AG08395 (cell line): Measurements from ENCODE around the gene C19orf25.
"Not testable (repeated sequence)": the region's sequence is repeated elsewhere in the genome, so short reads cannot be mapped to it uniquely, and the experiment has no call there.

Experiments
- DNase-seq: peaks from one replicate; pipeline ENCODE4 v3.0.0; 2012; ENCODE audit warnings: mixed read lengths, low spot score

Gene C19orf25

DNA sequence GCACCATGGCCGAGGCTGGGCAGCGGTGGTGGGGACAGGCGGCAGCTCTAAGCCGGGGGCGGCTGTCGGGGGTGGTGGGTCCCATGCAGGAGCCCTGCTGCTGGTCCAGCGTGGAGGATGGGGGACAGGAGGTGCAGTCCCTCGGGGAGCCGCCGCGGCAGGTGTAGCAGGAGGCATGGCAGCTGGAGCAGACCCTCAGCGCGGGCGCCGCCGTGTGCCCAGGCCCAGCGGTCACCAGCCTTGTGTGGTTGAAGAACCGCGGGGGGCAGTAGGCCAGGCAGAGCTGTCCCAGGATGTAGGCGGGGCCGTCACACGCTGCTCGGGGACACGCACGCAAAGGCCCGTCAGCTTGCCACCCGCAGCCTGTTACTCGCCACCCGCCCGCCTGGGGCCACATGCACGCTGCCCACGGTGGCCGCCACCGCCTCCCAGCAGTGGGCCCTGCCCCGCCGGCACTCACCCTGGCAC lies 2.9 kb upstream of the C19orf25 start:
- no peak for DNase-seq

DNA sequence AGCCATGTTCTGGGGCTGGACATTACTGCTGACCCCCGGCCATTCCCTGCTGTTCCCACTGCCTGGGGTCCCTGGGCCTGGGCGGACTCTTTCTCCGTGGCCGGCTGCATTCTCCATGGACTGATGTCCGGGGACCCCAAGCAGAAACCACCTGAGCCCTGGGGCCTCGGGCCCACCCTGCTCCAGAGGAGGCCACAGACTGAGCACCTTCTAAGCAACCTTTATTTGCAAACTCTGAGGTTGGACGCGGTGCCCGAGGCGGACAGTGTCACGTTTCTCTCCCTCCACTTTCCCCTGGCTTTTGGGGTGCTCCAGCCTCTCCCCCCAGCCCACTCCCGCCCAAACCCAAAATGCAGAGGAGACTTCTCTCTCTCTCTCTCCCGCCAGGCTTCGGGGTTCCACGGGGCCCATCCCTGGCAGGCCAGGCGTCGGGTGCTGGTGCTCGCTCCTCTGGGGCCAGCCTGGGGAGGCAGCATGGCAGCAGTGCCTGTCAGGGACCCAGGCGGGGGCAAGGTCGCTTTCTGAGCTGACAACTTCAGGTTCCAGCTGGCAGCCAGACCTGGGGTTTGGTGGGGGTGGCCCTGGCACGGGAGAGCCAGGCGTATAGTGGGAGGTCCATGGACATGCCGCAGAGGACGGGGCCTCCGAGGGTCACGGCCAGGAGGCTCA lies 2.3 kb upstream of the C19orf25 start:
- no peak for DNase-seq

DNA sequence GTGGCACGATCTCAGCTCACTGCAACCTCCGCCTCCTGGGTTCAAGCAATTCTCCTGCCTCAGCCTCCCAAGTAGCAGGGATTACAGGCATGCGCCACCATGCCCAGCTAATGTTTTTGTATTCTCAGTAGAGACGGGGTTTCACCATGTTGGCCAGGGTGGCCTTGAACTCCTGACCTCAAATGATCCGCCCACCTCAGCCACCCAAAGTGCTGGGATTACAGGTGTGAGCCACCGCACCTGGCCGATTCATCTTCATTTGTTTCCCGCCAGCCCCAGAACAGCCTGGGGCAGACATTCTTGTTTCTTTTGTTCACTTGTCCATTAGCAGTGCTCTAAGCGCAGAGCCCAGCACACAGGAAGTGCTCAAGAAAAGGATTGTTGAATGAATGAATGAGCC lies 2.0 kb downstream of the C19orf25 start:
- DNase-seq = not testable (repeated sequence)

DNA sequence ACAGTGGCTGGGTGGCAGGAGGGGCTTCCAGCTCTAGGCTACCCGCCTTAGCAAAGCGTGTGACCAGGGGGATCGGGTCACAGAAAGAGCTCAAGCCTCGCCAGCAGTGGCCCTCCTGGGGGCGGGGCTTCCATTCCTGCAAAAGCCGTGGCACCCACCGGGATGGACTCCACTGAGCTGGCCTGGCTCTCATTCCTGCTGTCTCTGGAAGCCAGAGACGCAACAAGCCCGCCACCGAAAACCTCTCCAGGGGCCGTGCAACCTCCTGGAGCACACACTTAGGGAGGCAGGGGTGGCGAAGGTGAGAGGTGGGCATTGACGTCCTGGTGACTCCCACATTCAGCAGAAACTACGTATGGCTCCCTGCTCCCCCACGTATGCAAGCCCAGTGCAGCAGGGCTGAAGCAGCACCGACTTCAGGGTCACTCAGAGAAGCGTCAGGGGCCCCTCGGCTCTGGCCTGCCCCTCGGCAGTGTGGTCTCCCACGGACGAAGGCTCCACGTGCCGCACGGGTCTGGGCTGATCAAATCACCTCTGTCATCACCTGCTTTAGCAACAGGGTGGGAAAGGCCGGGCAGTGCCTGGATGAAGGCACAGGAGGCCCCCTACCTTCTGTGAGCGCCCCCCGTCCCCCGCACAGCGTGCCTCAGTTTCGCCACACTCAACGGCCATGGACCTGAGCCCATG lies 3.1 kb downstream of the C19orf25 start:
- DNase-seq = no peak

DNA sequence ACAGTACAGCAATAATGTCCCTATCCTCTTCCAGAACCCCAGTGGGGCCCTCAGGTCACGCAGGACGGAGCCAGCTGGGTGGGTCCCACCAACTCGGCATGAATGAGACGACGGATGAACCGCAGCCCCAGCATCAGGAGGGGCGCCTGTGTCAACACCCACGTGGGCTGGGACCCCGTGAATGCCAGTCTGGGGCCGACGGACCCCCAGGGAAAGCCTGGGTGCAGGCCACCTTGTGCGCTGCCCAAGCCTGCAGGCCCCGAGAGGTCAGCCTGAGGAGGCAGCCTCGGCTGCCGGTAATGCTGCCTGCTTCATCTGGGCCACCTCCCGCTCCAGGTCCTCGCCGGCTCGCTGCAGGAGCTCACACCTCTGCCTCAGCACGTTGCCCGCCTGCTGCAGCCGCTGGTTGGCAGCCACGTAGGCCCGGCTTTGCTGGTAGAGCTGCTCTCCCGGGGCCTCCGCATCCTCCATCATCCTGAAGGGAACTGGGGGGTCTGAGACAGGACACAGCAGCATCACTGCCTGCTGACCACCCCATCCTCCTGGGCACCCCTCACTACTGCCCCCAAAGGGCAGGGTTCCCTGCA lies 4.2 kb downstream of the C19orf25 start:
- DNase-seq = no peak

DNA sequence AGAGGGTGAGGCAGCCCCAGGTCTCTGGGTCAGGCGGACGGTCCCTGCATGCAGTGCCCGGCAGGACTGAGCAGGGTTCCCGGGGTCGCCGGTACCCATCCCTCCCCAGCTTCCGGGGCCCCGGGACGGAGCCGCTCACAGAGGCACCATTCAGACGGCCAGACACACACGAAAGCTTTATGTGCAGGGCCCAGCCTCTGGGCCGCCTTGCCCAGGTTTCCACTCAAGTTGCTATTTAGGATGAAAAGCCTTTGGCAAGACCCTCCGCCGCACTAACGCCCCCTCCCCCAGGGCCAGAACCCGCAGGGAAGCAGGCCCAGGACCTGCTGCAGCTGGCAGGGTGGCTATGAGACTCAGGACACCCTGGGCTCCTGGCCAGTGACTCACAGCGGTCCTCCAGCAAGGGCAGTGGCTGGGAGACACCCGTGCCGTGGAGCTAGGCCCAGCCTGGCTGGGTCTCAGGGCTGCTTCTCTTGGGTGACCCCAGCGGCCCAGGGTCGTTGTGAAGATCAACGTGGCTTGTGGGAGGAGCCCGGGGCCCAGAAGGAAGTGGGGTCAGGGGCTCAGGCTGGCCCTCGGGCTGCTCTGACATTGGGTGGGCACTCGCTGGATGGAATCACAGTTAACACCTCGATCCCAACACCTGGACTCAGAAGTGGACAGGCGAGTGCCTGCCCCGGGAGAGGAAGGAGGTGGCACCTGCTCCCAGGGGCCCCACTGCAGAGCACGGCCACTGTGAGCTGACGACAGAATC lies 4.8 kb downstream of the C19orf25 start:
- DNase-seq = no peak

DNA sequence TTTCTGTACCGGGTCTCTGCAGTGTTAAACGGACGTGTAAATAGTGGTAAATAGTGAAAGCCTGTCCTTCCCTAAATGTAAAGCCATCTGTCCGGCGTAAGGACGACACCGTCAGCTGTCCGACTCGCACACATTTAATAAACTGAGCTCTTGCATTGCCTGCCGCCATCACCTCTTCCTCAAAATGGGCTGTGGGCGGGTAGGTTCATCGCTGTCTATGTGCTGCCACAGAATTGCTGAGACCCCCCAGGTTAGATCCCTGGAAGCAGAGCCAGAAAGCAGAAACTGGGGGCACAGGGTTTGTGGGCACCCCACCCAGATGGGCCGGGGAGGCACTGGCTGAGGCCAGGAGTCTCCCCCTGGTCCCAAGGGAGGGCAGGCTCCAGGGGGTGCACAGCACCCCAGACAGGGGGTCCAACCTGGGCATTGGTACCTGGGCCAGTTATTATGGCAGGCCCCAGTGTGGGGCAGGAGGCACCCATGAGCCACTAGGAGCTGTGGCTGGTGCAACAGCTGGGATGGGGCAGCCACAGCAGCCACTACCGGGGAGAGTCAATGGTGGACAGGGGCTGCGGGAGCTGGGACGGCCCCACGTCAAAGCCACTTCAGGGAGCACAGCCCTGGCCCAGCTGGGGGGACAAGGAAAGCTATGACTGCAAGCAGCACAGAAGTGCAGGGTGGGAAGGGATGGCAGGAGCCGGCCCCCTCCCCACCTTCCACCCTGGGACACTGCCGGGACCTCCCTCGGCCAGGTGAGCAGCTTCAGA lies 5.7 kb downstream of the C19orf25 start:
- no peak for DNase-seq

DNA sequence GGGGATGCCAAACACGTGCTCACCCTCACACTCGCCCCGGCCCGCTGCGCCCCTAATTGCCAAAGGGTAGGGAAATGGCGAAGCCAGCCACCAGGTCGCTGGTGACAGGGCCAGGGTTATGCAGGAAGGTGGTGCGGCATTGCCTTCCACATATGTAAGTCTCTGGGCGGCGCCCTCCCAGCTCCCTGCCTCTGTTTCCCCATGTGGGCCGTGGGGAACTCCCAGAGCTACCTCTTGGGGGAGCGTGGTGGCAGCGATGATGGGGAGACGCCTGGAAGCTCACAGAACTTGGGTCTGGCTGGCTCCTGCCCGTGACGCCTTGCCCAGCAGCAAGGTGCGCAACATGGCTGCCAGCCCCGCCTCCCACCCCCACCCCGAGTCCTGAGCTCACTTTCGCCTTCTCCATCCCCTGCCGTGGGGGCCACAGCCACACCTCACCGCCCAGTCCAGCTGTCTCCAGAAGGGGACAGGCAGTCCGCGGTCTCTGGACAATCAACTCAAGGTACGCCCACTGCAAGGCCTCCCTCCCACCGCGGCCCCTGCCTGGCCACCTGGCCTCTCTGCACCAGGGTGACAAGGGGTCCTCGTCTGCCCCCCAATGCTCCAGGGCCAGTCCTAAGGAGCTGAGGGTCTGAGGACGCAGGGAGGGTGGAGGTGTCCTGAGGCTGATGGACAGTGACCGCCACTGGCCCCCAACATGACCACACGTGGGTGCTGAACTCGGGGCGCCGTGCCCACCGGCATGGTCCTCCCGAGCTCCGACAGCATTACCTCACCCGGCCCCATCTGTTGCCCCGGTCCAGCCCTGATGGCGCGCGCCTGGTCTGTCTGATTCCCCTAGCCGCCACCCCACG lies 6.6 kb downstream of the C19orf25 start:
- no peak for DNase-seq

DNA sequence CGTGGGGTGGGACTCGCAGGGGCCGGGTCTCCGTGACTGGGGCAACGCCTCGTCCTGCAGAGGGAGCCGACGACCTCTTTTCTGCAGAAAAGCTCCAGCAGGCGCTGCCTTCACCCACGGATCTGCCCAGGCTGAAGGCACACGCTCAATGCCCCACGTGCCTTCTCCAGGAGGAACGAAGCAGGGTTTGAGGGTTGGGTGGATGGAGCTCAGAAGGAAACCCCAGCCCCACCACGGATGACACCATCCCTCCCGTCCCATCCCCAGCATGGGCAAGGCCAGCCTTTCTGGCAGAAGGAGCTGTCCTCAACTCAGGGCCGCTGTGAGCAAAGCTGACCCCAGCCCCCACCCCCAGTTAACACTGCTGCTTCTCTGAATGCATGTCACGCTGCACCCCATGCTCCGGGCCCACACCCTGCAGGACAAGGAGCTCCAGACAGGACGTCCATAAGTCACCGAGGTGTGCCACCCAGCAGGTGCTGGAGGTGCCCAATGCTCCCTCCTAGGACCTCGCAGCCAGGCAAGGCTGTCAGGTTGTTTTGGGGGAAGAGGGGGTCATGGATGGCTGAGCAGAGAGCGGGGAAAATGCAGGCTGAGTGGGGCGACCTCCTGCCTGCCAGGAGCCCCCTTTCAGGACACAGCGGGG lies 7.4 kb downstream of the C19orf25 start:
- no peak for DNase-seq

DNA sequence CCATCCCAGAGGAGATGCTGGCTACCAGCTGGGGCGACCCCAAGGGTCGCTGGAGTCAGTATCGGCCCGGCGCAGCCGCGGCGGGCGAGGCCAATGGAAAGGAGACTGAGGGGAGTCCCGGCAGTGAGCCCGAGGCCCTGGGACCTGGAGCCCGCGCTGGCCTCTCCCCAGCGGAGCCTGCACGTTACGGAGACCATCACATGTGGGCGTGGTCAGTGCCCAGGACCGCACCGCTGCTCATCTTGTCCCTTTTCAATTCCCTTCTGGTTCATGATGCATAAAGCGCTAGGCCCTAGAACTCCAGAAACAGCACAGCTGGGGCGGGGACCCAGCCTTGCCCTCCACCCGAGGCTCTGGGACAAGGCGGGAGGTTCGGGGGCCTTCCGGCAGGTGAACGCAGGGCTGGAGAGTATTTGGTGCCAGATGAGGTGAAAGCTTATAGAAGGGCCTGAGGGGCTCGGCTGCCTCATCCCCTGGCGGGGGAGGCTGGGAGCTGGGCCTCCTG lies 8.0 kb downstream of the C19orf25 start:
- no peak for DNase-seq

DNA sequence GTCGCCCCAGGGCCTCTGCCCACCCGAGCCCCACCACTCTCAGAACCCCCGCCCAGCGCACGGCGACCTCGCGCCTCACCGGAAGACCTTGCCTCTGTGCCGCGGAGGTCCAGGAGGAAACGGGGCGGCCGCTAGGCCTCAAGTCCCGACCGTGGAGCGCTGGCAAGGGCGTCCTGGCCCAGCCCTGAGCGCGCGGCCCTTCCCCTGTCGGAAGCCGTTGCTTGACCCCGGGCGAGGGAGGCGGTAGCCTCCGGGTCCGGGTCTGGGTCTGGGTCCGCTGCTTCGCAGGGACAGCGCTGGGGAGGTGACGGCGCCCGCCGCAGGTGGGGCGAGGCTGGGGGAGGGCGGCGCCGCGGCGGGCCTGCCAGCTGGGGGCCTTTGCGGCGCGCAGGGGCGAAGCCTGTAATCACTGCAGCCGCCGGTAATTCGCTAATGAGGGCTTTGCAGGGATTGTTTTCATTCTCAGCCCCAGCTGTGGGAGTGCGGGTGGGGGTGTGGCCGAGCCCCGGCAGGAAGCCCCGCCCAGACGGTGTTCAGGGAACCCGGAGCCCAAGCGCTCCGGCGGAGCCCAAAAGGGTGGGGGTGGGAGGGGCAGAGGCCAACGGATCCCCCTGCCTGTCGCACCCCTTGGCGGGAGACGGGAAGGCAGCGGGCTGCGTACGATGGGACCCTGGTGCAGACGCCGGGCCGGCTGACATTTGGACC lies 8.6 kb downstream of the C19orf25 start:
- peak; percentile 58 for DNase-seq

DNA sequence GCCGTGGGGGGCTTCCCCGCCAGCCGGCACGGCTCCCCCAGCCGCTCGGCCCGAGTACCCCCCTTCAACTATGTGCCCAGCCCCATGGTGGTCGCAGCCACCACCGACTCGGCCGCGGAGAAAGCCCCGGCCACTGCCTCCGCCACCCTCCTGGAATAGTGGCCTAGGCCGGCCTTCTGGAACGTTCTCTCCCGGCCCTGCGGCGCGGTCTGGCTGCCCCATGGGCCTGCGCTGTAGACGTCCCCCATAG lies 9.0 kb downstream of the C19orf25 start:
- DNase-seq = no peak

DNA sequence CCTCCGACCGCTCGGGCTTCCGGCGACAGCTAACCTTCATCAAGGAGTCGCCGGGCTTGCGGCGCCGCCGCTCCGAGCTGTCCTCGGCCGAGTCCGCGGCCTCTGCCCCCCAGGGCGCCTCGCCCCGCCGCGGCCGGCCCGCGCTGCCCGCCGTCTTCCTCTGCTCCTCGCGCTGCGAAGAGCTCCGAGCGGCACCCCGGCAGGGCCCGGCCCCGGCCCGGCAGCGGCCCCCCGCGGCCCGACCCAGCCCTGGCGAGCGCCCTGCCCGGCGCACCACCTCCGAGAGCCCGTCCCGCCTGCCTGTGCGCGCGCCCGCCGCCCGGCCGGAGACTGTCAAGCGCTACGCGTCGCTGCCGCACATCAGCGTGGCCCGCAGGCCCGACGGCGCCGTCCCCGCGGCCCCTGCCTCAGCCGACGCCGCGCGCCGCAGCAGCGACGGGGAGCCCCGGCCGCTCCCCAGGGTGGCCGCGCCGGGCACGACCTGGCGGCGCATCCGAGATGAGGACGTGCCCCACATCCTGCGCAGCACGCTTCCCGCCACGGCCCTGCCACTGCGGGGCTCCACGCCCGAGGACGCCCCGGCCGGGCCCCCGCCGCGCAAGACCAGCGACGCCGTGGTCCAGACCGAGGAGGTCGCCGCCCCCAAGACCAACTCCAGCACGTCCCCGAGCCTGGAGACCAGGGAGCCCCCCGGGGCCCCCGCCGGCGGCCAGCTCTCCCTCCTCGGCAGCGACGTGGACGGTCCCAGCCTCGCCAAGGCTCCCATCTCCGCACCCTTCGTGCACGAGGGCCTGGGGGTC lies 9.6 kb downstream of the C19orf25 start:
- no peak for DNase-seq

DNA sequence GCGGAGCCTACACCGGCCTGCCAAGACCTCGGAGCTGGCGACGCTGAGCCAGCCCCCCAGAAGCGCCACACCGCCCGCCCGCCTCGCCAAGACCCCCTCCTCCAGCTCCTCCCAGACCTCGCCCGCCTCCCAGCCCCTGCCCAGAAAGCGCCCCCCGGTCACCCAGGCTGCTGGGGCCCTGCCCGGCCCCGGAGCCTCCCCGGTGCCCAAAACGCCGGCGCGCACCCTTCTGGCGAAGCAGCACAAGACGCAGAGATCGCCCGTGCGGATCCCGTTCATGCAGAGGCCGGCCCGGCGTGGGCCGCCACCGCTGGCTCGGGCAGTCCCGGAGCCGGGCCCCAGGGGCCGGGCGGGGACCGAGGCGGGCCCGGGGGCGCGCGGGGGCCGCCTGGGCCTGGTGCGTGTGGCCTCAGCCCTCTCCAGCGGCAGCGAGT lies 10.2 kb downstream of the C19orf25 start:
- no peak for DNase-seq

DNA sequence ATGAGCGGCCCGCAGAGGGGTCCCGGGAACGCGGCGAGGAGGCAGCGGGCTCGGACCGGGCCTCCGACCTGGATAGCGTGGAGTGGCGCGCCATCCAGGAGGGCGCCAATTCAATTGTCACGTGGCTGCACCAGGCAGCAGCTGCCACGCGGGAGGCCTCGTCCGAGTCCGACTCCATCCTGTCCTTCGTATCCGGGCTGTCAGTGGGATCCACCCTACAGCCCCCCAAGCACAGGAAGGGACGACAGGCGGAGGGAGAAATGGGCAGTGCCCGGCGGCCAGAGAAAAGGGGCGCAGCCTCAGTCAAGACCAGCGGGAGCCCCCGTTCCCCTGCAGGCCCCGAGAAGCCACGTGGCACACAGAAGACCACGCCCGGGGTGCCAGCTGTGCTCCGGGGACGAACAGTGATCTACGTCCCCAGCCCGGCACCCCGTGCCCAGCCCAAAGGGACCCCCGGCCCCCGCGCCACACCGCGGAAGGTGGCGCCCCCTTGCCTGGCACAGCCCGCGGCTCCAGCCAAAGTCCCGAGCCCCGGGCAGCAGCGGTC lies 10.7 kb downstream of the C19orf25 start:
- DNase-seq = no peak

DNA sequence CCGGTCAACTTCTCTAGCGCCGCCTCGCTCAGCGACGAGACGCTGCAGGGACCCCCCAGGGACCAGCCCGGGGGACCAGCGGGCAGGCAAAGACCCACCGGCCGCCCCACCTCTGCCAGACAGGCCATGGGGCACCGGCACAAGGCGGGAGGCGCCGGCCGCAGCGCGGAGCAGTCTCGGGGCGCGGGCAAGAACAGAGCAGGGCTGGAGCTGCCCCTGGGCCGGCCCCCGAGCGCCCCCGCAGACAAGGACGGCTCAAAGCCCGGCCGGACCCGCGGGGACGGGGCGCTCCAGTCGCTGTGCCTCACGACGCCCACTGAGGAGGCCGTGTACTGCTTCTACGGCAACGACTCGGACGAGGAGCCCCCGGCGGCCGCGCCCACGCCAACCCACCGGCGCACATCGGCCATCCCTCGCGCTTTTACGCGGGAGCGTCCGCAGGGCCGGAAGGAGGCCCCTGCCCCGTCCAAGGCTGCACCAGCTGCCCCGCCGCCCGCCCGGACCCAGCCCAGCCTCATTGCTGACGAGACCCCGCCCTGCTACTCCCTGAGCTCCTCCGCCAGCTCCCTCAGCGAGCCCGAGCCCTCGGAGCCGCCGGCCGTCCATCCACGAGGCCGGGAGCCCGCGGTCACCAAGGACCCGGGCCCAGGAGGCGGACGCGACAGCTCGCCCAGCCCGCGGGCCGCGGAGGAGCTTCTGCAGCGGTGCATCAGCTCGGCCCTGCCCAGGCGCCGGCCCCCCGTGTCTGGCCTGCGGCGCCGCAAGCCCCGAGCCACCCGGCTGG lies 11.3 kb downstream of the C19orf25 start:
- DNase-seq = no peak

DNA sequence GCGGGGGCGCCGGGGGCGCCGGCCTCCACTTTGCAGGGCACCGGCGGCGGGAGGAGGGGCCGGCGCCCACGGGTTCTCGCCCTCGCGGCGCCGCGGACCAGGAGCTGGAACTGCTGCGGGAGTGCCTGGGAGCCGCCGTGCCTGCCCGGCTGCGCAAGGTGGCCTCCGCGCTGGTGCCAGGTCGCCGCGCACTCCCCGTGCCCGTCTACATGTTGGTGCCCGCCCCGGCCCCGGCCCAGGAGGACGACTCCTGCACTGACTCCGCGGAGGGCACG lies 11.9 kb downstream of the C19orf25 start:
- no peak for DNase-seq
